Measurements from ENCODE around the gene AGPS. TPM values are rescaled to one million over a fixed set of nuclear protein-coding genes. Genes with fewer than 3 reads are reported as not detected.

Gene AGPS
- total RNA-seq, 6 experiments from 2014 or later, result 36.0 to 47.6 (median 43.1) TPM

- Mint-ChIP-seq H3K27me3 (ENCODE audit: insufficient read depth) (no peaks in the 10 kb centered on the region), H3K36me3 (ENCODE audit: low read depth) (no peaks in the 10 kb centered on the region), H3K4me3 (no peak overlapping the region), H3K27ac (no peak overlapping the region), H3K9me3 (no peaks in the 10 kb centered on the region), H3K4me1 (ENCODE audit: low read depth) (peaks cover 75% of the 10 kb centered on the region)
- no peak for DNase-seq
- no peak for TF ChIP-seq CTCF (IDR thresholded peaks at IDR 0.05)
Measured at GRCh38 chr2:177400337-177400923, 7.9 kb downstream of the AGPS start.

GRCh38 chr2:177402096-177402495 is 9.5 kb downstream of the AGPS start:
- H3K4me1 Mint-ChIP-seq (ENCODE audit: low read depth), result peaks cover 66% of the 10 kb centered on the region
- no peaks in the 10 kb centered on the region for H3K36me3 Mint-ChIP-seq (ENCODE audit: low read depth)
- H3K9me3 Mint-ChIP-seq, result no peaks in the 10 kb centered on the region

GRCh38 chr2:177403838-177404237 is 11.3 kb downstream of the AGPS start:
- Mint-ChIP-seq H3K36me3 (ENCODE audit: low read depth) (no peaks in the 10 kb centered on the region), H3K27me3 (ENCODE audit: insufficient read depth) (no peaks in the 10 kb centered on the region), H3K27ac (no peak overlapping the region), H3K4me1 (ENCODE audit: low read depth) (peaks cover 49% of the 10 kb centered on the region), H3K4me3 (no peak overlapping the region), H3K9me3 (no peaks in the 10 kb centered on the region)
- no peak for DNase-seq
- no peak for TF ChIP-seq CTCF (IDR thresholded peaks at IDR 0.05)

More at GRCh38 chr2:177402096-177402495, 9.5 kb downstream of the AGPS start:
- H3K27me3 Mint-ChIP-seq (ENCODE audit: insufficient read depth), result no peaks in the 10 kb centered on the region
- no peak for DNase-seq
- H3K4me3 Mint-ChIP-seq, result no peak overlapping the region
- no peak for TF ChIP-seq CTCF (IDR thresholded peaks at IDR 0.05)
- H3K27ac Mint-ChIP-seq, result no peak overlapping the region

- TF ChIP-seq CTCF (IDR thresholded peaks at IDR 0.05), result no peak
- Mint-ChIP-seq H3K27me3 (ENCODE audit: insufficient read depth) (no peaks in the 10 kb centered on the region), H3K9me3 (no peaks in the 10 kb centered on the region), H3K27ac (no peak overlapping the region), H3K36me3 (ENCODE audit: low read depth) (no peaks in the 10 kb centered on the region), H3K4me1 (ENCODE audit: low read depth) (peaks cover 45% of the 10 kb centered on the region), H3K4me3 (no peak overlapping the region)
- no peak for DNase-seq
Measured at GRCh38 chr2:177404243-177404642, 11.7 kb downstream of the AGPS start.

- no peak for DNase-seq
- Mint-ChIP-seq H3K27me3 (ENCODE audit: insufficient read depth) (no peaks in the 10 kb centered on the region), H3K9me3 (no peaks in the 10 kb centered on the region), H3K36me3 (ENCODE audit: low read depth) (no peaks in the 10 kb centered on the region), H3K4me1 (ENCODE audit: low read depth) (peaks cover 40% of the 10 kb centered on the region), H3K27ac (no peak overlapping the region), H3K4me3 (no peak overlapping the region)
- TF ChIP-seq CTCF (IDR thresholded peaks at IDR 0.05), result no peak
Measured at GRCh38 chr2:177405029-177405692, 12.6 kb downstream of the AGPS start.

Measured in HFFc6 (cell line).